Fibroblast of pulmonary artery (primary cell): Measurements from ENCODE around the gene PNMA1.

Experiments used
- DNase-seq: peaks from one replicate; pipeline ENCODE4 v3.0.0-alpha.2; 2010; ENCODE audit warnings: low read depth
- H3K4me3 ChIP-seq: replicated peaks from 2 replicates; pipeline ENCODE4 v1.5.1; 2011; ENCODE audit warnings: low read depth, mild to moderate bottlenecking, control low read depth, low read length, moderate library complexity
- TF ChIP-seq, protein P1 (sequence below): IDR thresholded peaks from 2 replicates; pipeline ENCODE4 v1.5.1; 2011; ENCODE audit warnings: mild to moderate bottlenecking, control low read depth, low read length, inconsistent platforms; ENCODE audit errors: missing control alignments

The PNMA1 gene

DNA sequence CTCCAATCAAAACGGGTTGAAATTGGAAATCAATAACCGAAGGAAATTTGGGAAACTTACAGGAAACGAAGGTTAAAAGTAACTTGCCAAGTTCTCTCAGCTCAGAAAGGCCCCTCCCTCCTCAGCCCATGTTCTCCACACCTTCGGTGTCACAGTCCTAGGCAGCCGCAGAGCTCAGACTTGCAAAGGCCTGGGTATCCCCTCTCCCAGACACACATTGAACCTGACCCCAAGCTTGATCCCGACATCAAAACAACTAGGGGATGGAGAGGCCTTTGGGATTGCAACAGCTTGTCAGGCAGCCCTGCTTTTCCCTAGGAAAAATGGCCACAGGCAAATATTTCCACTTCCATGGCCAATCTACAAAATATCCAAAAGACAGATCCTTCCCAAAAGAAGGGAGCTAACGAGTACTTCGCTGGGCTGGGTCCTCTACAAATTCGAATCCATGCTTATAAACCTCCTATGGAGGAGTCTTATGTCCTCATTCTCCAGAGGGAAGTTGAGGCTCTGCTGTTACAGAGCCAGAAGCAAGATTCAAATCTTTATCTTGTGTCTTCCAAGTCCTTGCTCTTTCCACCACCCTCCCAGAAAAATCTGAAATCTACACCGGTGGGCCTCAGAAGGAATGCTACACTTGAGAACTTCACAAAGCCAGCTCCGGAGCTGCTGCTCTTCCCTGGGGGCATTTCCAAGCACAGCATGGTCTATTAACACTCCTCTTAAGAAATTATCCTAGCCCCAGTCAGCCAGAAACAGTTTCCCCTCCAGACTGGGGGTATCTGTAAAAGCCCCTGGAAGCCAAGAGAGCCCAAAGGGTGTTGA lies 35.7 kb upstream of the PNMA1 start:
- TF ChIP-seq, protein P1, sequence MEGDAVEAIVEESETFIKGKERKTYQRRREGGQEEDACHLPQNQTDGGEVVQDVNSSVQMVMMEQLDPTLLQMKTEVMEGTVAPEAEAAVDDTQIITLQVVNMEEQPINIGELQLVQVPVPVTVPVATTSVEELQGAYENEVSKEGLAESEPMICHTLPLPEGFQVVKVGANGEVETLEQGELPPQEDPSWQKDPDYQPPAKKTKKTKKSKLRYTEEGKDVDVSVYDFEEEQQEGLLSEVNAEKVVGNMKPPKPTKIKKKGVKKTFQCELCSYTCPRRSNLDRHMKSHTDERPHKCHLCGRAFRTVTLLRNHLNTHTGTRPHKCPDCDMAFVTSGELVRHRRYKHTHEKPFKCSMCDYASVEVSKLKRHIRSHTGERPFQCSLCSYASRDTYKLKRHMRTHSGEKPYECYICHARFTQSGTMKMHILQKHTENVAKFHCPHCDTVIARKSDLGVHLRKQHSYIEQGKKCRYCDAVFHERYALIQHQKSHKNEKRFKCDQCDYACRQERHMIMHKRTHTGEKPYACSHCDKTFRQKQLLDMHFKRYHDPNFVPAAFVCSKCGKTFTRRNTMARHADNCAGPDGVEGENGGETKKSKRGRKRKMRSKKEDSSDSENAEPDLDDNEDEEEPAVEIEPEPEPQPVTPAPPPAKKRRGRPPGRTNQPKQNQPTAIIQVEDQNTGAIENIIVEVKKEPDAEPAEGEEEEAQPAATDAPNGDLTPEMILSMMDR = no peak
- no peak for DNase-seq
- no peak overlapping the region for H3K4me3 ChIP-seq

- TF ChIP-seq, protein P1 = no peak
- no peak overlapping the region for H3K4me3 ChIP-seq
- DNase-seq = no peak
Observed at GRCh38 chr14:73748858-73749357, 34.7 kb upstream of the PNMA1 start.

GRCh38 chr14:73747379-73748211 lies 33.4 kb upstream of the PNMA1 start:
- H3K4me3 ChIP-seq = no peak overlapping the region
- TF ChIP-seq, protein P1 = no peak
- DNase-seq = no peak

GRCh38 chr14:73746520-73747378 lies 32.6 kb upstream of the PNMA1 start:
- no peak overlapping the region for H3K4me3 ChIP-seq
- TF ChIP-seq, protein P1 = peak; percentile 29
- no peak for DNase-seq

- H3K4me3 ChIP-seq = no peak overlapping the region
- TF ChIP-seq, protein P1 = no peak
- no peak for DNase-seq
Observed at GRCh38 chr14:73745571-73746519, 31.7 kb upstream of the PNMA1 start.
